Fibroblast of gingiva (primary cell): ENCODE data around the gene UQCC3.
"Not testable (repeated sequence)": the region's sequence is repeated elsewhere in the genome, so short reads cannot be mapped to it uniquely, and the experiment has no call there.

ENCODE experiments used
- DNase-seq: peaks from one replicate; pipeline ENCODE4 v3.0.0-alpha.2; 2011; ENCODE audit warnings: low read depth

Gene UQCC3

DNA sequence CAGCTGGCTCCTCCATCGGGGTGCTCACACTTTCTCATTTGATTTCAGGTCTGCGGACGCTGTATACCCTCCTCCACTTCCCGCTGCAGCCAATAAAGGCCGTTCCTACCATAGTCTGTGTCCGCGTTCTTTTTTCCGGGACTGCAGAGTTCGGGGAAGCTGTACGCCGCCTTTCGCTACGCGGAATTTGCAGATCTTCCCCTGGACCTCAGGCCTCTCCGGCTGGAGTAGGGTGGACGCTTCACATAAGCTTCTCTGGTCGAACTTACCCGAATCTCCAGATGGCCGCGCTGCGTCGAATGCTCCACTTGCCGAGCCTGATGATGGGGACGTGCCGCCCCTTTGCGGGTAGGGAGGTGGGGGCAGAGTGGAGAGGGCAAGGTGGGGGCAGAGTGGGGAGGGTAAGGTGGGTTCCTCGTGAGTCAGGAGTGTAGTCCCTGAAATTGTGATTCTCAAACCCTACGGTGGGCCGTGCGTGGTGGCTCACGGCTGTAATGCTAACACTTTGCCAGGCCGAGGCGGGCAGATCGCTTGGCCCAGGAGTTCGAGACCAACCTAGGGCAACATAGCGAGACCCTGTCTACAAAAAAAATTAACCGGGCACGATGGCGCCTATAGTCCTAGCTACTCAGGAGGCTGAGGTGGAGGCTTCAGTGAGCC, 5.7 kb upstream of the UQCC3 start:
- DNase-seq = peak; percentile 56

DNA sequence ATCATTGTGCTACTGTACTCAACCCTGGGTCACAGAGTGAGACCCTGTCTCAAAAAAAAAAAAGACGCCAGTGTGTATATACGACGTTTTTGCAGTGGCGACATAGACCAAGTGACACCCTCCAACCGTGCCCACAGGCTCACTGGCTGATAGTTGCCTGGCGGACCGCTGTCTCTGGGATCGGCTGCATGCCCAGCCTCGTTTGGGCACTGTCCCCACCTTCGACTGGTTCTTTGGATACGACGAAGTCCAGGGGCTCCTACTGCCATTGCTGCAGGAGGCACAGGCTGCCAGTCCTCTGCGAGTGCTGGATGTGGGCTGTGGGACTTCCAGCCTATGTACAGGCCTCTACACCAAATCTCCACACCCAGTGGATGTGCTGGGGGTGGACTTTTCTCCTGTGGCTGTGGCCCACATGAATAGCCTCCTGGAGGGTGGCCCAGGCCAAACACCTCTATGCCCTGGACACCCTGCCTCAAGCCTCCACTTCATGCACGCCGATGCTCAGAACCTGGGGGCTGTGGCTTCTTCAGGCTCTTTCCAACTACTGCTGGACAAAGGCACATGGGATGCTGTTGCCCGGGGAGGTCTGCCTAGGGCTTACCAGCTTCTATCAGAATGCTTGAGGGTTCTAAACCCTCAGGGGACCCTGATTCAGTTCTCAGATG, 5.1 kb upstream of the UQCC3 start:
- no peak for DNase-seq

DNA sequence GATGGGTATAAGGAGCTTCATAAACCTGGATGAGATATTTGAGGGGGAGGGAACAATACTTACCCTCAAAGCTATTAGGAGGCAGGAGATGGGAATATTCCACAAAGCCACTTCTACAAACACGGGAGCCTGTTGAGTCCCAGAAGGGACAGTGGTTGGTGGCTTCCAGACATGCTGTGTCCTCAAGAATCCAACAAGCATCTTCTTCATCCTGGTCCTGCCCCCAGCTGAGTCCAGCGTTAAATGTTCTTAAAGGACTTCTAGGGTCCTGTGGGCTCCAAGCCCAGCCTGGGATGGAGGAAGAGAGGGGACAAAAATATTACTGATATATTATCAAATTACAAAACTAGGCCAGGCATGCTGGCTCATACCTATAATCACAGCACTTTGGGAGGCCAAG, 4.0 kb upstream of the UQCC3 start:
- DNase-seq = no peak

DNA sequence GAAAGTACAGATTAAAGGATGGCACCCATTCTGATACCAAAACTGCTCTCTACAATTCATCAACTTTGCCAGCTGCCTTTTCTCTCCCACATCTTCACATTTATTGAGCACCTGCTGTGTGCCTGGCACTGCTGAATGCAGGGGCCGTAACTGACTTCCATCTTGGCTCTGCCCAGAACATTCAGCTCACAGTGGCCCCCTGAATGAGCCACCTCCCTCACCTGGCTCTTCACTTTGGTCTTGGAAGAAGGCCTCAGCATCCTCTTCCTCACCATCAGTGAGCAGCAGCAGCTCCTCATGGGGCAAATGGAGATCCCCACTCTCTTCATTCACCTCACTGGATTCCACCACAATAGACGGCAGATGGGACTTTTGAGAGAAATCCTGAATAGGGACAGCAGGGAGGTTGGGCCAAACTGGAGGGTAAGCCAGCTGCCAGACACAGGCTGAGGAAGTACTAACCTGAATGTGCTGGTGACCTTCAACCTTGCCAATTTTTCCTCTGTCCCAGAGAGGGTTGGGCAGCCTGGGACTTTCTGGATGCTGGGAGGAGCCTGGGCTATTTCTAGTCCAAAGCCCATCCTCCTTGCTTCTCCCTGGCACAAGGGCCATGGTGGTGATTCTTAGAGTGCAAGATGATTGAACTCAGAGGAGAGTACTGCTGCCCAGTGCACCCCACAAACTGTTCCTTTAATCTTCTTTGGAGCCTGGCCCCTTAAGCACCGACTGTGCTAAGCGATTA, 1.9 kb upstream of the UQCC3 start:
- DNase-seq = no peak

DNA sequence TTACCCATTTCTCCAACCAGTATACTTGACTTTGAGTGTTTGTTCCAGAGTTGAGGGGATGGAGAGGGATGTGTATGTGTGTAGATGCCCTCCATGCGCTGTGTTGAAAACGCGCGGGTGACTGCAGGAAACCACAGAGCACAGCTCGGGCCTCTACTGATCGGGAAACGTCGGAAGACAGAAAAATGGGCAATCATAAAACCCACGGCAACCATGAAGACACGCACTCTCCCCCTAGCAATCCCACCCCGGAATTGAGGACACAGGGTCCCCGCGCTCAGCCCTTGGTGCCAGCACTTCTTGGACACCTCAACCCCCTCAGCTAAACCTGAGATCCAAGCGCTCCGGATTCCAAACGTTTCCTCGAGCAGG, 251 bp upstream of the UQCC3 start:
- no peak for DNase-seq

DNA sequence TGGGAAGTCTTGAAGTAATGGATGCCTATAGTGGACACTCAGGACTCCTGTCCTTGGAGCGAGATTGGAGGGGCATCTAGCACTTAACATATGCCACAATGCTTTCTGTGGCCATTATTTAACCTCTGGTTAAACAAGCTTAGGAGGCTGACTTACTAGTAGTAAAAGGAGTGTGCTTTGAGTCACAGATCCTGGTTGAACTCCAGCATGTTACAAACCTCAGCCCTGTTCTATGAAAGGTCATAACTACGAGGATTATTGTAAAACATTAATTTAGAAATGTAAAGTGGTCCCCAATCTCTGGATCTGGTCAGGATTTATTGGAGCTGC, 1.7 kb downstream of the UQCC3 start:
- DNase-seq = no peak

DNA sequence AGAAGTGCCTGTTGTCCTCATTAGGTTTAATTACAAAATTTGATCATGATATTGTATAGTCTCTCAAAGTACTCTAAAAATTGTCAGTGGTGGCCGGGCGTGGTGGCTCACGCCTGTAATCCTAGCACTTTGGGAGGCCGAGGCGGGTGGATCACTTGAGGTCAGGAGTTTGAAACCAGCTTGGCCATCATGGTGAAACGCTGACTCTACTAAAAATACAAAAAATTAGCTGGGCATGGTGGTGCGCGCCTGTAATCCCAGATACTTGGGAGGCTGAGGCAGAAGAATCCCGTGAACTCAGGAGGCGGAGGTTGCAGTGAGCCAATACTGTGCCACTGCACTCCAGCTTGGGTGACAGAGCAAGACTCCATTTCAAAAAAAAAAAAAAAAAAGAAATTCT, 3.9 kb downstream of the UQCC3 start:
- not testable (repeated sequence) for DNase-seq

DNA sequence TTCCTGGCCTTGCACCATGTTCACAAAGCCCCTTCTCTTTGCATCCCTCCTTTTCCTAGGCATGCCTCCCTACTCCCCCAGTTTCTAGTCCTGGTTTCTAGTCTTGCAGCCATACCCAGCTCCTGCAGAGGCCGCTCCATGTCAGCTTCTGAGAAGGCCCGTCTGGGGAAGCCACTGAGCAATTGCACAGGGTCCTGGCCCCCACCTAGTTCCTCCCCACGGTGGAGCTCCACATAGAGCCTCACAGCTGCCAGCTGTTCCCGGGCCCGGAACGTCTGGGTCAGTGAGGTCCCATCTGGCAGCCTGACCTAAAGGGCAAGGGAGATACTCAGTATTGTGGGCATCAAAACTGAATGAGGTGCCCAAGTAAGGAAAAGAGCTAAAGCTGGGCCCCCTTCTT, 5.2 kb downstream of the UQCC3 start:
- no peak for DNase-seq

DNA sequence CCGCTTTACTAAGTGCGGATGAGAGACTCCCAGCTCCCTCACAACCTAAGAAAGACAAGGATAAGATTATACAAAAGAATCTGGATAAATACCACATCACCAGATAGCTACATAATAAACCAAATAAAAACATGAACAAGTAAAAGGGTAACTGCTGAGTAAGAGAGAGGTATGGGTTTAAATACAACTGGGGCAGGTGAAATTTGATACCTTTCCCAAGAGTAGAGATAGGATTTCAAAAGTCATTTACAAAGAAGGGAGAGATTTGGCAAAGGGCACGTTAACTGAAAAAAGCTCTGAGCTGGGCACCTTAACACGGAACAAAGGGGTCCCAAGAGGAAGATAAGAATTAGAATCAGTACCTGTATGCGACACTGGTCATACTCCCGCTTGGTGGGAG, 5.7 kb downstream of the UQCC3 start:
- DNase-seq = peak; percentile 30

DNA sequence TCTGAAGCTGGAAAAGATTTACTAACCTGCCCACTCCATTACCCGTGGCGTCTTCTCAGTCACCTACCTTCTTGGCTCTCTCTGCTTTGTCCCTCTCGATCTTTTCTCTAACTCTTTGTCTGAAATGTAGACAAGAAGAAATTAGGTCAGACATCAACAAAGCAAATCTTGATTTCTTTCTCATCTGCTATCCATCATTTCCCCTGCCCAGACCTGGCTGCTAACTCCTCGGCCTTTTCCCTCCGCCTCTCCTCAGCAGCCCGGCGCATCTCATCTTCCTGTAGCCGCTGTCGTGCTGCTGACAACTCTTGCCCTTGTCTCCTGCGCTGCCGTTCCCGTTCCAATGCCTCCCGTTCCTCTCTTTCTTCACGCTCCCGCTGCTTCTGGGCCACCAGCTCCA, 6.2 kb downstream of the UQCC3 start:
- DNase-seq = no peak

DNA sequence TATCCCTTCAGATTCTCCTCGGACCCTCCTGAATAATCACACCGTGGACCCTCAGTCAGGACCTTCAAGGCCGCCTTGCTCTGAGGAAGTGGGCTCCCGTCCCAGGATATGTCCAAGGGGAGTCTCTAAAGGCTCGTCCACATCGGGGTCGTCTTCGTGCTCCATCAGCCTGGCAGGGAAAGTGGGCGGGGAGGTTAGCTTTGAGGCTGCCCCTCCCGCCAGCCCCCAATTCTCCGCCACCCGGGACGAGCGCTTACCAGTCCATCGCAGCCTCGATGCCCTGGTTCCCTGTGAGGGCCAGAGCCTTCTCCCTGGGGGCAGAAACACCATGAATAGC, 6.9 kb downstream of the UQCC3 start:
- no peak for DNase-seq

DNA sequence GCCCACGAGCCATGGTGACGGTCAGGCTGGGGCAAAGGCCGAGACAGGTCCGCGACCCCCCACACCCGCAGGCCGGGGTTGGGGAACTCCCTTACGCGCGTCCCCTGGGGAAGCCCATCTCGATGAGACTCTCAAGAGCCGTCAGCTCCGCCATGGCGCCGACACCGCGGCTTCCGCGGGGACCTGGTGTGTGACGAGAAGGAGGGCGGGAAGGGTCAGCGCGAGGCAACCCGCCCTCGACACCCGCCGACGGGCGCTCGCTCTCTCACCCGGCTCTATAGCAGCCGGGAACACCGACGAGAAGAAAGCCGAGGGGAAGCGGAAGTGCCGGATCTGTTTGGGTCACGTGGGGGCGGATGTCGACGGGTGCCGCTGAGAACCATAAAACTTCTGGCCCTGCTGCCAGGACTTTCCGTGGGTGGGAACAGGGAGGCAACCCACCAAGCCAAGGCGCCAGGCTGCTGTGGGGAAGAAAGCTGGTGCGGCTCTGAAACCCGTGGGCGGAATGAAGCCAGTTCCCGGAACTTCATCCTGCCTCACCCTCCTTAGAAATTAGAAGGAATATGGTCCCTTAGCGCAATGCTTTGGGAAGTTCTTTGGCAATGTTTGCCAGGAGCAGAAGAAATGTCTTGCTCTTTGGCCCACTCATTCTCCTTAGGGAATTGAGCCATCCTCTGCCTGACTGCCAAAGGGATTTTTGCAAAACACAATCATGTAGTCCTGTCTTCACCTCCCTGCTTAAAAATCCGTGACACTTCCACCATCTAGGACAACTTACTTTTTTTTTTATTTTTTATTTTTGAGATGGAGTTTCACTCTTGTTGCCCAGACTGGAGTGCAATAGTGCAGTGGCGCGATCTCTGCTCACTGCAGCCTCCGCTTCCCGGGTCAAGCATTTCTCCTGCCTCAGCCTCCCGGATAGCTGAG, 7.6 kb downstream of the UQCC3 start, which contains the start of gene UBXN1:
UBXN1 (minus strand) TSS at position 304 of the 927 bp plus-strand sequence; CDS start at position 154, 150 bp downstream.
- DNase-seq = peak; percentile 97

DNA sequence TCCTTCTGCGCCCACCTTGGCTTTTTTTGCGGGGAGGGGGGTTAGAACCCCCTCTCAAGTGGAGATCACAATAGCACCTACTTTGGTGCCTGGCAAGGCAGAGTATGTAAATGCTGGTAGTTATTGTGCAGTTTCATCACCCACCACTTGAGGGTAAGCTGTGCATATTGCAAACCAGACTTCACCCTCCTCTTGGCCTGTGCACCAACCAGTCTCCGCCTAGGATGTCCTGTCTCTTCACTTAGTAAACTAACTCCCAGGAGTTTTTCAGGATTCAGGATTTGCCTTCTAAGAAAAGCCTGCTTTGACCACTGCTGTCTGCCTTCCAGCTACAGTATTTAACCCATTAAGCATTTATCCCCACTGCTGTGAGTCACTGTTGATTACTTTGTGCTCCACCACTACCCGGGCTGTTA, 9.4 kb downstream of the UQCC3 start:
- DNase-seq = peak; percentile 88

DNA sequence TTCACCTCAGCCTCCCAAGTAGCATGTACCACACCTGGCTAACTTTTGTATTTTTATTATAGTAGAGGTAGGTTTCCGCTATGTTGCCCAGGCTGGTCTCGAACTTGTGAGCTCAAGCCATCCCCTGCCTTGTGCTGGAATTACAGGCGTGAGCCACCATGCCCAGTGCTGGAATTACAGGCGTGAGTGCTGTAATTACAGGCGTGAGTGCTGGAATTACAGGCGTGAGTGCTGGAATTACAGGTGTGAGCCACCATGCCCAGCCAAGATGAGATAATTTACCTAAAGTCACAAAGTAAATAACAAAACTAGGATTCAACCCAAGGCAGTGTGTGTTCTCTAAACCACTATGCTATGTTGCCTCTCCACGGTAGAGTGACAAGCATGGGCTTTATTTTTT, 11.0 kb downstream of the UQCC3 start:
- DNase-seq = no peak

DNA sequence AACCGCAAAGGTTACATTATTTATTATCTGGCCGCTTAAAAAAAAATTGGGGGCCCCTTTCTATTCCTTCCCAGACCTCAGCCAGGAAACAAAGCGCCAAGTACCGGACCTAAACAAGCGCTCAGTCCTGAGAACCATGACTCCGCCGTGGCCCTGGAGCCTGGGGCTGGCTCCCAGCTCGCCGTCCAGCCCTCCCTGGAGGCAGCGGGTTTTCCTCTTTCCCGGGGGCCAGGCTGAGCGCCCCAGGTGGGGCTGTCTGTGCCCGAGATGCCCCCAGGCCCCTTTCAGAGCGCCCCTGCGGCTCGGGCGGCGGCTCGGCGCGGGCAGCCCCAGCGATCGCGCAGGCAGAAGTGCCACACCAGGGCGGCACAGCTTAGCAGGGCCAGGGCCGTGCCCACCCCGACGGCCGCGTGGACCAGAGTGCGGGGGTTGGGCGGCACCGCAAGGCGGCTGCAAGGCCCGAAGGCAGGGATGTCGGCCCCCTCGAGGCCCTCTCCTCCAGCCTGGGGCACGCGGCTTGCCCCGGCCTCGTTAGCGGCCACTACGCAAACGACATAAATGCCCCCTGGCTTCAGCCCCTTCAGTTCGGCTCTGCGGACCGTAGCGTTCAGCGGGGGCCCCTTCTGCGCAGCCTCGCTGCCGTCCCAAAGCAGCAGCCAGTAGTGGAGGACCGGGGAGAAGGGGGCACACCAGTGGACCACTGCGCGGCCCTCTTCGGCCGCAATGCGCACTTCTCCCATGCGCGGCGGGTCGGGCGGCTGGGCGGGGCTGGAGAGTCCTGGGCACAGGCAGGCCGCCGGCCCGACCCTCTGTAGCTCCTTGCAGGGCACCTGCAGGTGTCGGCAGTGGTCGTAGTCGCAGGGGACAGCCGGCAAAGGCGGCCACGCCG, 16.3 kb downstream of the UQCC3 start:
- no peak for DNase-seq

DNA sequence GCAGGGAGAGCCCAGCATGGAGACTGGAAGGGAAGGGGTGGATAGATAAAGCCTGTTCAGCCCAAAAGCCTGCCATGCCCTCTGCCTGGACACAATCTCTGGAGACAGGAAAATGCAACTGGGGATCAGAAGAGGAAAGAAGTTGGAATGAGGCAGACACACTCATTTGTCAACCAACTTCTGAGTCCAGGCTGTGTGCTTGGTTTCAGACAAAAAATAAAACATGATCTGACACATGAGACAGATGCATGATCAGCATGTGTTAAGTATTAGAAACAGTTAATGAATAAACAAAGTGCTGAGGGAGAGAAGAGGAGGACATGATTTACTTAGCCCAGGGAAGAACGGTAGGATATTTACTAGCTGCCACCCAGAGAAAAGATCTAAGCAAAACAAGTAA, 17.0 kb downstream of the UQCC3 start:
- no peak for DNase-seq

DNA sequence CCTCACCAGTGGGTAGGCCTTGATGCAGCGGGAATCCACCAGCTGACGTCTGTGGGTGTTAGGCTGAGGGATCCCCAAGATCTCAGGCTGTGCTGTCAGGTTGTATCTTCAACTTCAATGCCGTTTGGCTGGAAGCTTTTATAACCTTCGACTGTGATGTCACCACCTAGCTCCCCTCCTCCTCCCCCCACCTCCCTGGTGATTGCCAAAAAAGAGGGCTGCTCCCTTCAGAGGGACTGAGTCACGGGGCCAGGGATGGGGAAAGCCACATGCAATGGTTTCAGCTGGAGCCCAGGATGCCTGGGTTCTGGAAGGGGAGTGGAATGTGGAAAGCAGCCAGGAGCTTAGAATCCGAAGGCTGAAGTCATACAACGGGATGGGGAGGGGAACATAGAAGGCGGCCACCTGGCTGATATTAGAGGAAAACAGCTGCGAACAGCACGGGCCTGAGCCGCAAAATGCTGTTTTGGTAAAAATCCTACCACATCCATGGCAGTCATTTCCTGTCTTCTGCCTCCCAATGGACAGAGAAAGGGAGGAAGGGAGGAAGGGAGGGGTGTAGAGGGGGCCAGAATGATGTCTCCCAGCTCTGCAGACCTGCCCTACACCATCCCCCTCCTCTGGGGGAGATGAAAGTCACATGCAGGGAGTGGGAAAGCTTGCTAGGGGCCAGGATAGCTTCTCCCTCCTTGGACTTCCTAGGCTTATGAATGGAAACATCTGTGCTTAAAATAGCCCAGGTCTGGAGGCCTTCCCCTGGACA, 18.1 kb downstream of the UQCC3 start, which contains the start of gene LRRN4CL:
LRRN4CL (minus strand) TSS at position 110 of the 763 bp plus-strand sequence. CDS start 1,022 bp downstream, outside the sequence.
- DNase-seq = peak; percentile 96

DNA sequence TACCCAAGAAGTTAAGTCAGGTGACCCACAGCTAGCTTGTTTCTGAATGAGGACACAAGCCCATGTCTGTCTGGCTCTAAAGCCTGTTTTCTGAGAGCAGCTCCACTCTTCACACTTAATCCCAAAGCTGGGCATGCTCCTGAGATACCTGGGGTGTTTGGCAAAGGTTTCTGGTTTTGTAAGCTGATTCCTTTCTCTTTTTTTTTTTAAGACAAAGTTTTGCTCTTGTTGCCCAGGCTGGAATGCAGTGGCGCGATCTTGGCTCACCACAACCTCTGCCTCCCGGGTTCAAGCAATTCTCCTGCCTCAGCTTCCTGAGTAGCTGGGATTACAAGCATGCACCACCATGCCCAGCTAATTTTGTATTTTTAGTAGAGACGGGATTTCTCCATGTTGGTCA, 22.2 kb downstream of the UQCC3 start:
- DNase-seq = not testable (repeated sequence)

DNA sequence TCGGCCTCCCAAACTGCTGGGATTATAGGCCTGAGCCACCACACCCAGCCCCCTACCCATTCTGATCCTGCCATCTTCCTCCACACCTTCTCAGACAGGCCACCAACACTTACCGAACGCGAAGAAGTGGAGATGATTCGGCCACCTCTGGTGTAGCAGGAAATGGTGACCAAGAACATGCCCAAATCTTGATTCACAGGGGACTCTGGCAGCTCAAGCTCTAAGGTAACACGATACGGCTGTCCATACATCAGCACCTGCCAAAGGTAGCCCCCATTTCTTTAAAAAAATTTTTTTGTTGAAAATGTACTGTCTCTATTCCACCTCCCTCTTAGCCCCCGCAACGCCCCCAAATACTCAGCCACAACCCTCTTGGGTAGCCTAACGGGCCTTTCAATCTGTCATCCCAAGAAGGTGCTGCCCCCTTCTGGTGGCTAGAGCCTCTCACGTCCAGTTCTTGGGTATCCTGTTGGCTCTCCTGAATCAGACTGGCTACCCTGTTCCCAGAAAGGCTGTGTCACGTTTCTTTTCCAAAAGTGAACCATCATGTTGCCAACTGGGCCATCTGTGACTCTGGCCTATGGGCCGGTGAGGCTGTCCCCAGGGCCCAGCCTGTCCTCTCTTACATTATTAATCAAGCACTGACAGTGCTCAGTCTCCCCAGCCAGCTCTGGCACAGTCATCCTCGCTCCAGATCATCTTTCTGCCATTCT, 23.1 kb downstream of the UQCC3 start:
- peak; percentile 81 for DNase-seq

DNA sequence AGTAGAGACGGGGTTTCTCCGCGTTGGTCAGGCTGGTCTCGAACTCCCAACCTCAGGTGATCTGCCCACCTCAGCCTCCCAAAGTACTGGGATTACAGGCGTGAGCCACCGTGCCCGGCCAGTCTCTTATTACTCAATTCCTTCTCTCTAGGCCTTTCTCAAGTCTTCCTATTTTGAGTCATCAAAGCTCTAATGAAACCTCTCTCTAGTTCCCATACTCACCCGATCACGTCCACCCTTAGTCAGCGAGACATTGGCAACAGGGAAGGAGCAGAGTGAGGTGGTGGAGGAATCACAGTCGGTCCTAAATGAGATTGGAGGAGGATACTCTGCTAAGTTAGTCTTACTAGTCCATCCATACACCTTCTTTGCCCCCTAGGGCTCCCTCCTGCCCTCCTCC, 30.8 kb downstream of the UQCC3 start:
- DNase-seq = no peak
